Brain microvascular endothelial cell (primary cell): ENCODE measurements around the gene LRRC4B.
A peak's percentile ranks its signal among the peaks of the same experiment; 100 is the strongest.
"Not testable (repeated sequence)": the region's sequence is repeated elsewhere in the genome, so short reads cannot be mapped to it uniquely, and the experiment has no call there.

Experiments
- DNase-seq: peaks from one replicate; pipeline ENCODE4 v3.0.0-alpha.2; 2020
- H3K27ac ChIP-seq: fragments of 250-450 bp; sonication (Bioruptor Pico); 2 replicates; pipeline ENCODE4 v1.5.1; 2020; ENCODE audit warnings: mild to moderate bottlenecking, moderate library complexity
- H3K27me3 ChIP-seq: fragments of 250-450 bp; sonication (Bioruptor Pico); replicated peaks from 2 replicates; pipeline ENCODE4 v1.5.1; 2020; ENCODE audit warnings: mild to moderate bottlenecking
- H3K36me3 ChIP-seq: fragments of 250-450 bp; sonication (Bioruptor Pico); replicated peaks from 2 replicates; pipeline ENCODE4 v1.5.1; 2020; ENCODE audit warnings: mild to moderate bottlenecking
- H3K4me3 ChIP-seq: 2 replicates; pipeline ENCODE4 v1.5.1; 2011; ENCODE audit warnings: low read depth, mild to moderate bottlenecking, control low read depth, low read length, moderate library complexity
- CTCF ChIP-seq: IDR thresholded peaks from 2 replicates; pipeline ENCODE4 v1.5.1; 2011; ENCODE audit warnings: low read depth, mild to moderate bottlenecking, moderate library complexity, low read length, control low read depth, inconsistent platforms; ENCODE audit errors: missing control alignments
- in situ Hi-C: cut with HindIII; loops from 2 replicates; pipeline ENCODE4 v1.10.0; 2017; ENCODE audit warnings: low sequenced_read_pairs, low pct_ligation_motif_present

The LRRC4B gene

GRCh38 chr19:50604264-50605073 is 36.2 kb upstream of the LRRC4B start:
- H3K27me3 ChIP-seq, DNase-seq, H3K27ac ChIP-seq, H3K36me3 ChIP-seq, in situ Hi-C loops, H3K4me3 ChIP-seq: not testable (repeated sequence)
- peak; percentile 18 for TF ChIP-seq CTCF

GRCh38 chr19:50602935-50603334 is 34.7 kb upstream of the LRRC4B start:
- Histone ChIP-seq H3K27ac (no peak overlapping the region), H3K4me3 (no peak overlapping the region), H3K36me3 (no peaks in the 10 kb centered on the region), H3K27me3 (no peaks in the 10 kb centered on the region)
- in situ Hi-C loops = no loop called here
- DNase-seq = no peak
- no peak for TF ChIP-seq CTCF

- H3K4me3 ChIP-seq = no peak overlapping the region
- no peaks in the 10 kb centered on the region for H3K36me3 ChIP-seq
- no peak for TF ChIP-seq CTCF
- in situ Hi-C loops = no loop called here
- no peaks in the 10 kb centered on the region for H3K27me3 ChIP-seq
- no peak overlapping the region for H3K27ac ChIP-seq
- DNase-seq = no peak
These were observed 34.3 kb upstream of the LRRC4B start for GRCh38 chr19:50602496-50602895.

- Histone ChIP-seq H3K36me3 (no peaks in the 10 kb centered on the region), H3K4me3 (no peak overlapping the region), H3K27me3 (no peaks in the 10 kb centered on the region), H3K27ac (no peak overlapping the region)
- in situ Hi-C loops = no loop called here
- no peak for DNase-seq
- TF ChIP-seq CTCF = no peak
These were observed 33.8 kb upstream of the LRRC4B start for GRCh38 chr19:50602089-50602422.

GRCh38 chr19:50601407-50602088 is 33.3 kb upstream of the LRRC4B start:
- Histone ChIP-seq H3K27ac (no peak overlapping the region), H3K27me3 (no peaks in the 10 kb centered on the region), H3K4me3 (no peak overlapping the region), H3K36me3 (no peaks in the 10 kb centered on the region)
- no peak for DNase-seq
- in situ Hi-C loops = no loop called here
- no peak for TF ChIP-seq CTCF
